Measurements from ENCODE around the gene ESPNL.

ESPNL gene

DNA sequence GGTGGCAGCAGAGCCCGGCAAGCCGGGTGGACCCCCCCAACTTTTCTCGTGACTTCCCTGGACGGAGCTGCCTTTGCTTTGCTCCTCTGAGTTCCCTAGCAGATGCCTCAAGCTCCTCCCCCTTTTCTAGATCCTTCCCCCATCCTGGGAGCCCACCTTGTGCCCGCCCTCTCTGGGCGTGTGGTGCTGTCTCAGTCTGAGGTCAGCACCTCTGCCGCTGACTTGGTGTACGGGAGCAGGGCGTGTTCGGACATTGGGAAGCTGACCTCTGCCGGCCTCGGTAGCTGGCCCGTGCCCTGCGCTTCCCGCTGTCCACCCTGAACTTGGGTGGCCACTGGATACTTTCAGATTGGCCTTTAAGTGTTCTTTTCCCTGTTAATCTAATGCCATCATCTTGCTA, 19.6 kb upstream of the ESPNL start:
- no peak for DNase-seq

DNA sequence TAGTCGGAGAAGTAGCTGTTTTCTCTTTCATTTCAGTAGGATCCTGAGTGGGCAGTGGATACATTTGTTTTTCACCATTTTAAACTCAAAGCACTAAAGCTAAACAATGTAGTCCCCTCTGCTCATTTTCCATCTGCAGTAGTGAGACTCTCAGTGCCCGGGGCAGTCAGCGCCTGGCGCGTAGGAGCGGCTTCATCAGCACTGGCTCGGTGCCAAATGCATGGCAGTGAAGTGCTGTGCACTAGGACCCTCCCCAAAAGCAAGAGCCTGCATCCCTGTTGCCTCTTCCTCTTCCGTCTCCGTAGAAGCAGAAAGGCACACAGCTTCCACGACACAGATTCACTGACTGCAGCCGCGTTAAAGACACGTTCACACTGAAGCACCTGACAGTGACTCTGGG, 19.0 kb upstream of the ESPNL start:
- DNase-seq, result no peak

DNA sequence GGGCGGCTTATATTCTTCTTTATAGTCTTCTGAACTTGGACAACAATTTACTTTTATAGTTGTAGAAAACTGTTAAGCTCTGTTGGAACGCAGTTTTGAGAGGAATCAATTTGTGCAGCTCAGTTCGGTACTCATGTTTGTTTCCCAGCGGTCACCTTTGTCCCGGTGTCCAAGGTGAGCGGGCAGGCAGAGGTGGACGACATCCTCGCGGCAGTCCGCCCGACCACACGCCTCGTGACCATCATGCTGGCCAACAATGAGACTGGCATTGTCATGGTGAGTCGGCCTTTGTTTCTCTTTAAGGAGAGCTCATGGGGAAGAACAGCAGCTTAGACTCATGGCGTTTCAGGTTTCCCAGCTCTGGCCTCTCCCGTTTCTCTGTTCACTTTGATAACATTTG, 18.6 kb upstream of the ESPNL start:
- no peak for DNase-seq

DNA sequence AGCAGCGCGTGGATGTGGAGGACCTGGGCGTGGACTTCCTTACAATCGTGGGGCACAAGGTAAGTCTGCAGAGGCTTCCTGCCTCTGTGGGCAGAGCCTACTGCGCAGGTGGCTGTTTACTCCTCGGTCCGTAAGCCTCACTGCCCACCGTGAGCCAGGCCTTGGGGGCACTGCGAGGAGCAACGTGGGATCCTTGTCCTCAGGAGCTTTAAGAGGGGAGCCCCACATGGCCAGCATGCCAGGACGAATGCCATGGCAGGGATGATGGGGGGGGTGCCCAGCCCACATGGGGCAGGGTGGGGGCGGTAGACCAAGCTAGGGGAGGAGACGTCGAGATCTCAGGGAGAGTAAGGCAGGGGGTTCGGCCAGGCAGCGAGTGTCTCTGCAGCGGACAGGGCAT, 18.0 kb upstream of the ESPNL start:
- DNase-seq, result no peak

DNA sequence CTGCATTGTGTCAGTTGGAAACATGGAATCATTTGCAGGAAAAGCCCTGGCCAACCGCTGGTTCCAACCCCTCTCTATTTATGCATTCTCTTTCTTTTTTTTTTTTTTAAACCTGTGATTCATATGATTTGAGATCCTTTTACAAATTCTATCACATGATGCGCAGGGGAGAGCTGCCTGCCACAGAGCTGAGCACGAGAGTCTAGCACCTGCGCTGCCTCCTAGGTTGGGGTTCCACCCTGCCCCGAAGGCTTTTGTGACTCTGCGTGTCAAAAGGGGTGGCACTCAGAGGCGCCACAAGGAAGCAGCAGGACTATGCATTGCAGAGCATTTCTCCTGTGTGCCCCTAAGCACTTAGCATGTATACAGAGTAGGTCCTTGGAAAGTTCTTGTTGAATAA, 17.3 kb upstream of the ESPNL start:
- no peak for DNase-seq

DNA sequence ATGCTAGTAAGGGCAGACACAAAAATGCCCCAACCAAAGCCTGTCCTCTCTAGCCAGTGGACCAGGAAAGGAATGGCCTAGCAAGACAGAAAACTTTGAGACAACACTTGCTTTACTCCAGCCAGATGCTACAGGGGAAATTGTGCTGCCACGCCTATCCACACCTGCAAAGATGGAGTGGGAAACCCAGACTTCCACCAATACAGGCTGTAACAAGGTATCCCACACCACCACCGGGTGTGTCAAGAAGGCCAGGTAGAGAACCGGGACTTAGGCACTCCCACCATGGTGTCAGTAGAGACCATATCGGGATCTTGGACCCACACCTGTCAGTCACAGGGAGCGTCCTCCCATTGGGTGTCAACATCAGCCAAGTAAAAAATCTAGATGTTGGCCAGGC, 16.2 kb upstream of the ESPNL start:
- DNase-seq, result no peak

DNA sequence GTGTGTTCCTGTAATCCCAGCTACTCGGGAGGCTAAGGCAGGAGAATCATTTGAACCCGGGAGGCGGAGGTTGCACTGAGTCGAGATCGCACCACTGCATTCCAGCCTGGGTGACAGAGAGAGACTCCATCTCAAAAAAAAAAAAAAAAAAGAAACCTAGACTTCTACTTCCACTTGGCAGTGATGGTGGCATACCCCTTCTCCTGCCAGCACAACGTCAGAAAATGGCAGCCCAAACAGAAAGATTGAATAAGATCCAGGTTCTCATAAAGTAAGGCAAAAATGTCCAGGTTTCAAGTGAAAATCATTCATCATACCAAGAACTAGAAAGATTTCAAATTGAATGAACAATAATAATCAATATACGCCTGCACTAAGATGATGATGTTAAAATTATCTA, 15.4 kb upstream of the ESPNL start:
- DNase-seq, result no peak

DNA sequence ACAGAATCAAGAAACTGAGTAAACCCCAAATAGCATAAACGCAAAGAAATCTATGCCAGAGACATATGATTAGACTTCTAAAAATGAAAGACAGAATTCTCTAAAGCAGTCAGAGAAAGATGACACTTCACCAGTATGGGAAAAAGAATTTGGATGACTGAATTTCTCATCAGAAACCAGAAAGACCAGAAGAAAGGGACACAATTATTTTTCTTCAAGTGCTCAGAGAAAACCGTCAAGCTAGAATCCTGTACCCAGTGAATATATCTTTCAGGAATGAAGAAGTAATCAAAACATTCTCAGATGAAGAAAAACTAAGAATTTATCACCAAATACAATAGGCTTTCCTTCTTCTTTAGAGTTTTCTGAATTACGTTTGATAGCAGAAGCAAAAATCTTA, 14.2 kb upstream of the ESPNL start:
- DNase-seq, result no peak

DNA sequence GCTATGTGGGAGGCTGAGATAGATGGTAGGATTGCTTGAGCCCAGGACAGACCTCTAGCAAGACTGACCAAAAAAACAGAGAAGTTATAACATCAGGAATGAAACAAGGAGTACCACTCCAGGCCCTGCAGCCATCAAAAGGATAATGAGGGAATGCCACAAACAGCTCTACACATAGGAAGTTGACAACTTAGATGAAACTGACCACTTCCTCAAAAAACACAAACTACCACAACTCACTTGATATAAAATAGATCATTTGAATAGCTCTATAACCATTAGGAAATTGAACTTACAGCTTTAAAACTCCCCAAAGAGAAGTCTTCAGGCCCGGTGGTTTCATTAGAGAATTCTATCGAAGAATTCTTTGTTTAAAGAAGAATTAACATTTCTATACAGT, 12.9 kb upstream of the ESPNL start:
- DNase-seq, result no peak

DNA sequence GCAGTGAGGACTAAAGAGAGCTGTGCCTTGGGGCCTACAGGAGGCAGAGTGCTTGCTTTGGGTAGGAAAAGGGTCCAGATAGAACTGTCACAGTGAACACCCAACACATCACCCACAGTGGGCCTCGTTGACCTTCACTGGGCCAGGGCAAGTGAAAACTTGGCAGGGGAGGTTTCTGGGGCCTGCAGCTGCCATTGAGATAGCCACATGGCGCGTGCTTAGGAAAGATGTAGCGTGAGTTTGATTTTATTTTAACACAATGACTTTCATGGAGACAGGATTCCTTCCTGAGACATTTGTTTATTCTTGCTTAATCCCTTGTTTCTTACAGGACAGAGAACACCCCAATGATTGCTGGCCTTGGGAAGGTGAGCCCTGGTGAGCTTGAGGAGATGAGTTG, 9.3 kb upstream of the ESPNL start:
- no peak for DNase-seq

DNA sequence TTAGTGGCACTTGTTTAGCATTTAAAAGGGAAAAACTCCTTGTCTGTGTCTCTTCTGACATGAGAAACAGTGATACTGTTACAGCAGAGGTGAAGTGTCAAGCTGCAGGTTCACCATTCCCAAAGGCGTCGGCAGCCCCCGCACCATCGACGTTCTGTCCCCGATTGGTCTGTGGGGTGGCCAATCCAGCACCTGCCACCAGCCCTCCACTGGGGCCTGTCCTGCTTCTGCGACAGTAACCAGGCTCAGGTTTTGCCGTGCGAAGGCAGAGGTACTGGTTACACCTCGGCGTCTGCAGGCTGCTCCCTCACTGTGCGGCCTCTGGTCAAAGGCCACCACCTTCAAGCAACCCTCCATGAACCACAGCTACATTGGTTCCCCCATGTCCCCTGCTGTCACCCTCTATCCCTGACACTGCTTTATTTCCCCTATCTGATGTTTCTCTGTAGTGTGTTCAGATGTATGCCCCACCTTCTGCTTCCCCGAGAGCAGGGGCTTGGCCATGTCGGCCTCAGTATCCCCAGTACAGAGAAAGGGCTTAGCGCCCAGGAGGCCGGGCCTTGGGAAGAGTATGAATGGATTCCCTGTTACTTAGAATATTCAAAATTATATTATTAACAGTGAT, 8.6 kb upstream of the ESPNL start:
- no peak for DNase-seq

DNA sequence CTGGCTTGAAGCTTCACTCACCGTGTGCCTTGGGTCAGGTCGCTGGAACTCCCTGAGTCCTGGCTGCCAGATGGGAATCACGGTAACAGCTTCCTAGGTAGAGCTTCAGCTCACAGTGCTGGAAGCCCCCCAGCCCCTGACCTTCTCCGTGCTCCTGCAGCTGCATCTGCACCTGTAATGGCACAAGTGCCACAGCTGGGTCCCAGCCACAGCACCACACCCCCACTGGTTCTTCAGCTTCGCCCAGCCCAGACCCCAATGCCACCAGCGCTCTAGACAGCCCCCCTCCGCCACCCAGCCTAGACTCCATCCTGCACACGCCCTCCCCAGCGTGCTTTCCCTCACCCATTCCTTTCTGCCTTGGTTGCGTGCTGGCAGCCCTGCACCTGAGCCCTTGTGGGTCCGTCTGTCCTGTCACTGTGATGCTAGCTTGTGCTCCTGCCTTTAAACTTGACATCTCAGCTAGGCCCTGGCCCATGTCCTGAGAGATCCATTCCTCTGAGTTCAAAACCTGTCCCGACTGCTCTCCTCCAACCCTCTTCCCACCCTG, 7.6 kb upstream of the ESPNL start:
- no peak for DNase-seq

DNA sequence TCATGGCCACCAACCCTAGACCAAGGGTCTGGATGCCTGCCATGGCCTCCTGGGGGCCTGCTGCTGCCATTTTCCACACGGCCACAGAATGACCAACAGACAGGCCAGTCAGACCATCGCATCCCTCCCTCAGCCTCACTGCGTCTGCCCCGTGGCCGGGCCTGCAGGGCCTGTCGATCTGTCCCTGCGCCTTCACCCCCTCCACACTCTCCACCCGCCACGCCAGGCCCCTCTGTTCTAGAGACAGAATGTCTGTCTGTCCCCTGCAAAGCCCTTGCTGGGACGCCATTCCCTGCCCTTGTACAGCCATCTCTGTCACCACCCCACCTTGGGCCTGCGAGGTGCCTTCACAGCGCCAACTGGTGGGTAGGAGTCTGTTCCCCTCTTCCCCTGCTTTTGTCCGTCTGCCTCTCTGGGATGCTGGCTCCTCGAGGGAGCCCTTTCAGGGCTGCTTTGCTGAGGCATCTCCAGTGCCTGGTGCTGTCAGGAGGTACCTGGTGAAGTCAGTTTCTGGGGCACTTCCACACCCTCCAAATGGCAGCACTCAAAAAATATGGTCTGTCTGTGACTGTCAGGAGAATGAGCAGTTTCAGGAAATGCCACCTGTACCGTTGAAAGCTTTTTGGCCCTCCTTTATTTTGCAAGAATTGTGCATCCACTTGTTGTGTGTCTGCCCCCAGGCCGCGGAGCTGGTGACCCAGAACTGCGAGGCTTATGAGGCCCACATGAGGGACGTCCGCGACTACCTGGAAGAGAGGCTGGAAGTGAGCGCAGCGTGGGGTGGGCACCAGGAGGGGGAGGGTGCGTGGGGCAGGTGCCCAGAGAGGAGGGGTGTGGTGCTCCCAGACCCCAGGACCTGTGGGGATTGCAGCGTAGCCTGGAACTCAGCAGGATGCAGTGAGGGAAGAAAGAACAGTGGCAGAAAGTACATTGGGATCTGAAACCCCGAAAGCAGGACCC, 6.7 kb upstream of the ESPNL start:
- no peak for DNase-seq

DNA sequence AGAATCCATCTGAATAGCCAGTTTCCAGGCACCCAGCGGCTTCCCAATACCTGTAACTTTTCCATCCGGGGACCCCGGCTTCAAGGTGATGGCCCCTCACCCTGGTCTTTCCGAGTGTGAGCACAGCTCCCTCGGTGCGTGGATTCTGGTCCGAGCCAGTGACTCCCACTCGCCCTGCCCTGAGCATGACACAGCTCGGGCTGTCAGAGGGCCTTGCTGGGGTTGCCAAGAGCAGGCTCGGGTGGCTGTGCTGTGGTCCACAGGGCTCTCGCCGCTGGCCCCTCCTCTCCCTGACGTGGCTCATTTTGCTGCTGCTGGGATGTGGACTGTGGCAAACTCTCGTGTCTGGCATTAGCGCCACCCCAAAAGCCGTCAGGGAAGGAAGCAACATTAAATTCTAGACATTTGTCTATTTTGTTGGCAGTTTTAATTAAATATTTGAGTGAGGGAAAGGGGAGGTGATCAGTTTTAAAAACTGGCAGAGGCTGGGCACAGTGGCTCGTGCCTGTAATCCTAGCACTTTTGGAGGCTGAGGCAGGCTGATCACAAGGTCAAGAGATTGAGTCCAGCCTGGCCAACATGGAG, 5.6 kb upstream of the ESPNL start:
- DNase-seq, result no peak

DNA sequence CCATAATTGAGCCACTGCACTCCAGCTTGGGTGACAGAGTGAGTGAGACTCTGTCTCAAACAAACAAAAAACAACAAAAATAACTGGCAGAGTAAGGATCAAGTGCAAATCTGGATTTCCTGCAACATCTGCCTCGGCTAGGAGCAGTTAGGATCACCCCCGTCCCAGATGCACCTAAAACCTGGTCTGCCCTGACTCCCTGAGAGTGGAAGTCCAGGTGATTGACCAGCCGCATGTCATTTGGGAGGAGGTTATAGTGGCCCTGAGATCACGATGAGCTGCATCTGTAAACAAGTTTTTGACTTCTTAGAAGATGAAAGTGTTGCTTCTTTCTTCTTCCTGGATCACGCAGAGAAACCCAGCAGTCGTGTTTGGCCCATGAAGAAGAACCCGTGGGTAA, 5.0 kb upstream of the ESPNL start:
- no peak for DNase-seq

DNA sequence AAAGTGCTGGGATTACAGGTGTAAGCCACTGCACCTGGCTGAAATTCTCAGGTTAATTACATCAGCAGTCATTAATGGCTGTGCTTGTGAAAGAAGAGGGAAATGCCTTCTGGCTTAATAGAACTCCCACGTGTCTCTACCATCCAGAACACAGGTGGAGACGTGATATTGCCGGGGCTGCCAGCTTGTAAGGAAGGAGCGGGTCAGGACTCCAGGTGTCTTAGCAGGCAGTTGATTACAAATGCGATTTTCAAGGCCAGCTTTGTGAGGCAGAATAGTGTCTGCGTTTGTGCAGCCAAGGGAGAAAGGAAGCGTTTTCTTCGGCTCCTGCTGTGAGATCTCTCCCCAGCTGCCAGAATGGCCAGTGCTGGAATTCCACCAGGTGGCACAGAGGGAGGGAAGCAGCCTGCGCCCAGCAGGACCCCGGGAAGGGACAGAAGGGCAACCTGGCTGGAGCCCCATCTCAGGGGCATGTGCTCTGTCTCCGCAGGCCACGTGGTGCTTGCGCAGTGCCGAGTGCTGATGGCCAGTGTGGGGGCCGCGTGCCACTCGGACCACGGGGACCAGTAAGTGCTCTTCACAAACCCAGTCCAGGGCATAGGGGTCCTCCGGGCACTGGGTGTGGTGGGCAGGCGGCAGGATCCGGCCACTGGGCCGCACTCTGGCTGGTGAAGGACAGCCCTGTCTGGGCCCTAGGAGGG, 3.7 kb upstream of the ESPNL start:
- no peak for DNase-seq

DNA sequence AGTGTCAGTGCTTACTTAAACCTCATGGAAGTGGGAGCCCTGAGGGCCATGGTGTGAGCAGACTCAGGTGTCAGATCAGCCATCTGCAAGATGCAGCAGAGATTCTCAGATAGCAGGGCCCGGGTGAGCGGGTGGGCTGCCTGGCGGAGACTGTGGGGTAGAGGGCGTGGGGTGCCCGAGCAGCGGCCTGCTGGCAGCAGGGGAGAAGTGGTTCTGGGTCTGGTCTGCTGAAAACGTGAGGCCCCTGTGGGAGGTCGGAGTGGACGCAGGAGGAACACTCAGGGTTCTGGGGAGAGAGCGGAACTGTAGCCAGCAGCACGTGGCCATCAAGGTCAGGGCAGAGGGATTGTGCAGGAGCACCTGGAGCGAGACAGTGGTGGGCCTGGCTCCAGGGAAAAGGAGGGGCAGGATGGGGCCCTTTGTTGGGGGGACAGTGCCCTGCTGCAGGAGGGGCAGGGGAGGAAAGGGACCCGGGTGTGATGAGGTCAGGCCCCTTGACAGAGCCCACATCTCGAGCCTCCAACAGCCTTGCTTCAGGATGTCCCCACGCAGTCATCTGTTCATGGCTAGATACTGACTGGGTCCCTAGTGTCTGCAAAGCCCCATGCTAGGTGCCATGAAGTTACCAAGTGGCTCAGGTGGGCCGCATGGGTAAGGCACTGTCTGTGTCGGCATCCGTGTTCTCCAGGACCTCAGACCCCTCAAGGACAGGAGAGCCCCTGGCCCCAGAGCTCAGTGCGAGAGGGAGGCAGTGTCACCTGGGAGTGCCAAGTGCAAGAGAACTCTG, 2.7 kb upstream of the ESPNL start:
- no peak for DNase-seq

DNA sequence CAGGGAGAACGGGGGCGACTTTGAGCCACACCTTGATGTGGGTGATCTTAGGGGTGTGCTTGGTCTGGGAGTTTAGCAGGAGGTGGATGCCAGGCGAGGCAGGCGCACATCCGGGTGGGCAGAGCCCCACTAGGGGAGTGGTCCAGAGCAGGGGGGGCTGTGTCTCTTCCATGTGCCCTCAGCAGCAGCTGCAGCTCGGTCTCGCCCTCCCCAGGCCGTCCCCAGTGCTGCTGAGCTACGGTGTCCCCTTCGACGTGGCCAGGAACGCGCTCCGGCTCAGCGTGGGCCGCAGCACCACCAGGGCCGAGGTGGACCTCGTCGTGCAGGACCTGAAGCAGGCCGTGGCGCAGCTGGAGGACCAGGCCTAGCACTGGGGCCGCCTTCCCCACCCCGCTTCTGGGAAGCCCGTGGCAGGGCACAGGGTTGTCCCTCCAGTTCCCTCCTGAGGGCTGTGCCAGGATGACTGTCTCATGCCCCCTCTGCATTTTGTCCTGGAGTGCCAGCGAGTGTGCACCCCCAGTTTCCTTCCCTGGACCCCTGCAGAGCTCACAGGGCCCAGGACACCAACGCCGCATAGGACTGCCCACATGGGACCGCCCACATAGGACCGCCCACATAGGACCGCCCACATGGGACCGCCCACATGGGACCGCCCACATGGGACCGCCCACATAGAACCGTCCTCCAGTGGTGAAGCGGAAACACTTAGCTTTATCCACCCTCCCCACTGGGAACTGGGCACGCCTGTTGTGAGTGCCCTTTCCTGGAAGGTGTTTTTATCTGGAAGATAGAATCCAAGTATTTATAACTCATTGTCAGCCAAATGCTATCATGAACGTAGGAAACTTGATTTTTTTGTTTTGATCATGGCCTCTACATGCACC, 1.9 kb upstream of the ESPNL start:
- DNase-seq, result peak in 1 of 2 donors; percentile 23

DNA sequence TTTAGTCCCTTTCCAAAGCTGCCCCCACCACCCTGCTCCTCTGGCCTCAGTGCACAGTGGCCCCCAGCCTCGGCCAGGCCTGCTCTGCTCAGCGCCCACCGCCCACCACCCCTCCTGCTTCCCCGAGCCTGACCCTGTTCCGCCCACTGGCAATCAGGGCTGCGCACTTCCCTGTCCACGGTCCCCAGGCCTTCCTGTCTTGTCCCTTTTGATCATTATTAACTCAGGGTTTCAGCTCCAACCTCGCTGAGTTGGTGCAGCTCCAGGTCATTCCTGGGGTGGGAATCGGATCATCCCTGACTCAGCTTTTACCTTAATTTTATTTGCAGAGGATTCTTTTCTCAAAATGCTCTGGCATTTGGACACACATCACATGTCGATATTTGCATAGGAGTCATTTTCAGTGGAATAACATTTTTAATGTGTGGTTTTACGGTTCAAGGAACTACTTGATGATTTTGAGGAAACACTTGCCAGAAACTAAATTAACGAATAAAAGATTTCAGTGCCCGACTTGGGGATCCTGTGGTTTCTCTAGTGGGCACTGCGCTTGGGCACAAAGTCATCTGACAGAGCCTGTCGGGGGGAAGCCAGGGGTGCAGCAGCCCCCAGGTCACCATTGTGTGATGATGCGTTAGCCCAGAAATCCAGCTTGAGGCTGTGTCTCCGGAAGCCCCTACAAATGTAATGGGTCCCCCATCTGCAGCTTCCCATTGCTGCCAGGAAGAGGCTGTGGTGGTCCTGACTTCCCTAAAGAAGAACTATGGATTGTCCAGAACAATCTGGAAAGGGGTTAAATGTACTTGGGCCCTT, 1.0 kb upstream of the ESPNL start:
- DNase-seq, result no peak

DNA sequence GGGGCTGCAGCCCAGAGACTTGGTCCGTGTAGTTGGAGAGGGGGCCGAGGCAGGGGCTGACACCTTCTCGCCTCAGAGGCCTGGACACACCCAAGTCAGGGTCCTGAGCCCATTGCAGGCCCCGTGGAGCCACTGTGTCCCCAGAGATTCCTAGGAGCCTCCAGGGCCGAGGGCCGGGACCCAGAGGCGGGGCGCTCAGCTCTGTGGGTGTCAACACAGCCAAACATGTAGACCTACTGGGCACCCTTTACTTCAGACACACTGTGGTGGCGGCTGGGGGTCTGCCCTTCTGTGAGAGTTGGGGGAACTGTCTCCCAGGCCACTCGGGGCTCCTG, 459 bp upstream of the ESPNL start:
- DNase-seq, result no peak

Data from activated CD4-positive, alpha-beta T cell treated with anti-CD3 and anti-CD28 coated beads for 4 hours (primary cell).